Neural progenitor cell (in vitro differentiated cells): ENCODE results near the gene TMPRSS13.

Experiments
- EZH2 ChIP-seq: fragments of 200-600 bp; sonication (generic); IDR thresholded peaks from 2 replicates; pipeline ENCODE4 v1.6.1; 2017; ENCODE audit warnings: antibody characterized with exemption, mild to moderate bottlenecking, moderate library complexity
- EZH2phosphoT487 ChIP-seq: fragments of 200-600 bp; sonication (generic); IDR thresholded peaks from 2 replicates; pipeline ENCODE4 v1.6.1; 2017; ENCODE audit warnings: antibody characterized with exemption
- TF ChIP-seq, protein P1 (sequence below): fragments of 200-600 bp; sonication (generic); IDR thresholded peaks from 2 replicates; pipeline ENCODE4 v1.5.1; 2017; ENCODE audit warnings: antibody characterized with exemption, mild to moderate bottlenecking

DNA sequence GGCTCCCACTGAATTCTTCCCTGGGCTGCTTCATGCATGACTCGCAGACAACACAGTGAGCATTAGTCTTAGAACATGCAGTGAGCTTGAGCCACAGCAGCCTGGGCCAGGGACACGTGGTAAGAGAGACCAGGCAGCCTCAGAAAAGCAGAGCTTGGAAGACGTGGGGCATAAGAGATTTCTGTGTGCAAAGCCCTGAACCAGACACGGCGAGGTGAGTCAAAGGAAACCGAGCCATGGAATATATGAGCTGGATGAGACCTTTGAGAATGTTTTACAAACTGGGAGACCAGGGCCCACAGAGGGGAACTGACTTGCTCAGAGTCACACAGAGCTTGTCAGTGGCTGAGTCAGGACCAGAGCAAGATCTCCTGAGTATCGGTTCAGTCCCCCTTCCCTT lies 44.2 kb downstream of the TMPRSS13 start:
- TF ChIP-seq, protein P1, sequence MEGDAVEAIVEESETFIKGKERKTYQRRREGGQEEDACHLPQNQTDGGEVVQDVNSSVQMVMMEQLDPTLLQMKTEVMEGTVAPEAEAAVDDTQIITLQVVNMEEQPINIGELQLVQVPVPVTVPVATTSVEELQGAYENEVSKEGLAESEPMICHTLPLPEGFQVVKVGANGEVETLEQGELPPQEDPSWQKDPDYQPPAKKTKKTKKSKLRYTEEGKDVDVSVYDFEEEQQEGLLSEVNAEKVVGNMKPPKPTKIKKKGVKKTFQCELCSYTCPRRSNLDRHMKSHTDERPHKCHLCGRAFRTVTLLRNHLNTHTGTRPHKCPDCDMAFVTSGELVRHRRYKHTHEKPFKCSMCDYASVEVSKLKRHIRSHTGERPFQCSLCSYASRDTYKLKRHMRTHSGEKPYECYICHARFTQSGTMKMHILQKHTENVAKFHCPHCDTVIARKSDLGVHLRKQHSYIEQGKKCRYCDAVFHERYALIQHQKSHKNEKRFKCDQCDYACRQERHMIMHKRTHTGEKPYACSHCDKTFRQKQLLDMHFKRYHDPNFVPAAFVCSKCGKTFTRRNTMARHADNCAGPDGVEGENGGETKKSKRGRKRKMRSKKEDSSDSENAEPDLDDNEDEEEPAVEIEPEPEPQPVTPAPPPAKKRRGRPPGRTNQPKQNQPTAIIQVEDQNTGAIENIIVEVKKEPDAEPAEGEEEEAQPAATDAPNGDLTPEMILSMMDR = no peak
- no peak for TF ChIP-seq EZH2
- TF ChIP-seq EZH2phosphoT487 = no peak
